GM19099 (cell line): ENCODE measurements around the gene TMEM45B.

ENCODE experiments used
- POLR2A ChIP-seq: IDR thresholded peaks from 3 replicates; pipeline ENCODE4 v1.6.1; 2011; ENCODE audit warnings: low read depth; ENCODE audit not compliant: insufficient read length; ENCODE audit errors: extremely low read depth

Gene TMEM45B

GRCh38 chr11:129853518-129854231 lies 38.0 kb downstream of the TMEM45B start:
- no peak for TF ChIP-seq POLR2A

DNA sequence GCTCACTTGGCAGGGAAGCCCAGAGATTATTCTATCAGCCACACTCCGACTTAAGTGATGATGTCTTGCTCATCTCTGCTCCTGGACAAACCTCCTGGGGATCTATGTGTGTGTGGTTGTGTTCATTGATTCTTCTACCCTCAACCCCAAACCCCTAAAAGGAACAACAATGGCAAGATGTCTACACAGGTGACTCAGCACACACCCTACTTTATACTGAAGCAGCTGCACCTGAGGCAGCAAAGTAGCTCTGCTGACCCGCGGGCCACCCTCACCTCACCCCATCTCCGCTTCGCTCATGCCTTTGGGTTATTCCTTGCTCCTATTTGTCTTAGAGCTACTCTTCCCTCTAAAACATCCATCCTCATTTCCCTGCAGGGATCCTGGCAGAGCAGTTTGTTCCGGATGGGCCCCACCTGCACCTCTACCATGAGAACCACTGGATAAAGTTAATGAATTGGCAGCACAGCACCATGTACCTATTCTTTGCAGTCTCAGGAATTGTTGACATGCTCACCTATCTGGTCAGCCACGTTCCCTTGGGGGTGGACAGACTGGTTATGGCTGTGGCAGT lies 38.7 kb downstream of the TMEM45B start:
- no peak for TF ChIP-seq POLR2A

- no peak for TF ChIP-seq POLR2A
These were observed 39.4 kb downstream of the TMEM45B start for GRCh38 chr11:129855086-129855485.

DNA sequence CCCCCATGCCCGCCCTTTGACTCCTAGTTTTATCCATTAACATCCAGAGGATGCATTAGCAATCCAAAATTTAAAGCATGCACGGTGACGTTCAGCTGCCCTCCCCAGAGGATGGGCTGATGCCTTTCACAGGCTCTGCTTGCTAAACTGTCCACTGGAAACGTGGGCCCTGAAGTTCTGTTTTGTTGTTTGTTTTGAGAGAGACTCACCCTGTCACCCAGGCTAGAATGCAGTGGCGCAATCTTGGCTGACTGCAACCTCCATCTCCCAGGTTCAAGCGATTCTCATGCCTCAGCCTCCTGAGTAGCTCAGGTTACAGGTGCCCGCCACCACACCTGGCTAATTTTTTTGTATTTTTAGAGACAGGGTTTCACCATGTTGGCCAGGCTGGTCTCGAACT lies 40.4 kb downstream of the TMEM45B start:
- no peak for TF ChIP-seq POLR2A

DNA sequence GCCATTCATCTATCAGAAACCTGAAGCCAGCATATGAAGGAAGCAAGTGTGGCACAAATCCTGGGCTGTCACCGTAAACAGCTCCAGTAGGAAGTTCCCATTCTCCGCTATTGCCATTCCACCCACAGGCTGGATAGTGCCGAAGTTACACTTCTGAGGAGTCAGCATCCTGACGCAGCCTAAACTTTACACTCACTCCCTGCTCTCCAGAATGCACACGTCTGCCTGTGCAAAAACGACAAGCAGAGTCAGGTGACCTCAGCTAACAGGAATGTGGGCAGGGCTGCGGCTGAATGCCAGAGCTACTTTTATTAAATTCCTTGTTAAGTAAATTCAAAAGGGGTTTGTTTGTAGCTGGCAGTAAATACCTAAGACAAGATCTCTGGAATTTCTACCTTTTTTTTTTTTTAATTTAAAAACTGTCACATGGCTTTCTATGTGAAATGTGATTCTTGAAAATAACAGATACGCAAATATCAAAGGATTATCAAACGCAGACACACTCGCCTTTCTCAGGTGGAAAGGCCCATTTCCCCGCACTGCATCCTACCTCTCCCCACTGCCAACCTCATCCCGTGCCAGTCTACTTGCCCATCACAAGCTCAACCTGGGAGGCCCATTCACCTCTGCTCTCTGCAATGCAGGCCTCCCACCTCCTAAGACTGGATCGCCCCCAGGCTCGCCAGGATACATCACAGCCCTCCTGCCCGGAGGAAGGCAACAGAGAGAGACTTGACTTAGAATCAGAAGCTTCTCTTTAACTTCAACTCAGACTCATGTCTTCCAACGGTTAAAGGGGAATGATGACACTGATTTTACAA lies 46.3 kb downstream of the TMEM45B start:
- TF ChIP-seq POLR2A, result no peak

DNA sequence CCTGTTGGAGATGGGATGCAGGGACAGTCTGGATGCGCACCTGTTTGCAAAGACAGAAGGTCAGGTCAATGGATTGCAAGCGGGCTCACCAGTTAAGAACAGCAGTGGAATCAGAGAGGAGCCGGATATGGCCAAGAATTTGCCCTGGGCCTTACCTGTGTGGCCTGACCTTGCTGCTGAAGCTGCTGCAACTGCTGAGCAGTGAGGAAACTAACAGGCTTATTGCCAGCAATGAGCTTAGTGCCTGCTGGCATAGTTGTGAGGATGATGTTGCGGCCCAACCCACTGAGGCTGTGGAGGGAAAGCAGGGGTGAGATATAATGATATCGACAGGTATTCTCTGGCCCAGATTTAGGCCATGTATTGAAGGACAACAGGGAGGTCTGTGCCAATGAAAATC lies 49.2 kb downstream of the TMEM45B start:
- no peak for TF ChIP-seq POLR2A

DNA sequence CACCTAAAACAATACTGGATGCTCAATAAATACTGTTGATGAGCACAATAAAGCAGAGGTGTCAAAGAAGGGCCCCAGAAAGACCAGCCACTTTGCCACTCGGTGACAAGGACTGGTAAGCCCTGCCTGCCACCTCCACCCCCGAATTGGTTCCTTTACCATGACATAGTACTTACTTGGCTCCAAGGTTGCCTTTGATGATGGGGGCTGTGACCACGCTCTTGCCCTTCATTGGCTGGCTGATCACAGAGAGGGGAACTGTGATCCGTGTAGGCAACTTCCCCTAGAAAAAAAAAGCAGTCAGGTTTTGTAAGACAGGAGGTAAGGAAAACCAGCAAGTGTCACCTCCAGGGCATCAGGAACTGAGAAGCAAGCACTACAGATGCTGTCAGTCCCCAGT lies 50.1 kb downstream of the TMEM45B start:
- no peak for TF ChIP-seq POLR2A

- no peak for TF ChIP-seq POLR2A
These were observed 50.7 kb downstream of the TMEM45B start for GRCh38 chr11:129866311-129866710.

DNA sequence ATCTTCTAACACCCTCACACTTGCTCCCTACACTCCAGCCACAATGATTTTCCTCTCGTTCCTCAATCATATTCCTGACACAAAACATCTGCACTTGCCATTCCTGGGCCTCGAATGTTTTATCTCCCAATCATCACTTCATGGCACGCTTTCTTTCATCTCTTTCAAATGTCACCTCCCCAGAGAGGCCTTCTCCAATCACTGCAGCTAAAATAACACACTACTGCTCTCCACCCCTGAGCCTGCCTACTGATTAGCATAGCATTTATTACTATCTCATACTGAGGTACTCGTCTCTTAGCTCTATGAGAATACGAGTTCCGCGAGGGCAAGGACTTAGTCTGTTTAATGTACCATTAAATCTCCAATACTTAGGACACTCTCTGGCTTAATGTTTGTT lies 56.3 kb downstream of the TMEM45B start:
- TF ChIP-seq POLR2A, result no peak

DNA sequence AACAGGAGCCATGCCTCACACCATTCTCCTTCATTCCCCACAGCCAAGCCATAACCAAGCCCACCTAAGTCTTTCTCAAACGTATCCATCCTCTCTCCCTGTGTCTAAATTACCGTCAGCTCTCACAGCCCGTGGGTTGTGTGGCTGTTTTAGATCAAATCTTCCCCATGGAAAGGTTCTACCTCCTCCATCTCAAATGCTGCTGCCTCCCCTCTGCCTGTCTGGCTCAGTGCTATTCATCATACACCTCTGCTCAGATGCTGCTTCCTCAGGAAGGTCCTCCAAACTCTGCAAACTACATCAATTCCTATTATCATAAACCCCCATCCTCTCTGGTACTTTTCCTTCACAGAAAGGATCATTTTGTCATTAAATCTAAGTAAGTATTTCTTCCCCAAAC lies 64.7 kb downstream of the TMEM45B start:
- no peak for TF ChIP-seq POLR2A

DNA sequence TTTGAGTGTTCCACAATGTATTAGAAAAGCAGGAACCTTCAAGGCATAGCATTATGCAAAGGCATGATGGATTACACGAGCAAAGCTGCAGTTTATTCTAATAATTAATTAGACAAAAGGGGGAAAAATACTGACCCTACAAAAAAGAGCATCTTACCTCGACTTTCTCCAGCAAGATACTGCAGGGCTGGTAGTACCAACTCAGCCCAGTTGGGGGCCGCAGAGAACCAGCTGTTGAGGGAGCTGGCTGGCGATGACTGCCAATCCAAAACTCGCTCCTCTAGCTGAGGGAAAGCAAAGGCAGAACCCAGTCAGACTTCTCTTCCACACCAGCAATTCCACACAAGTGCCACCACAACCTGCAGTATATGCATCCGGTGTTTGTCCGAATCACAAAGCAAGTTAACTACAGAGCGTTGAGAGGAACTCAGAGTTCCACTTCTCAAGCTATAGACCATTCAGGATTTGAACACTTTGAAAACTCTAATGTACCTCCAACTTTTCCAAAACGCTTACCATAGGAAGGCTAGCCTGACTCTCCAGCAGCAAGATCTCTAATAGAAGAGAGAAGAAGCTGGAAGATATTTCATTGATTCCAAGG lies 66.0 kb downstream of the TMEM45B start:
- no peak for TF ChIP-seq POLR2A

DNA sequence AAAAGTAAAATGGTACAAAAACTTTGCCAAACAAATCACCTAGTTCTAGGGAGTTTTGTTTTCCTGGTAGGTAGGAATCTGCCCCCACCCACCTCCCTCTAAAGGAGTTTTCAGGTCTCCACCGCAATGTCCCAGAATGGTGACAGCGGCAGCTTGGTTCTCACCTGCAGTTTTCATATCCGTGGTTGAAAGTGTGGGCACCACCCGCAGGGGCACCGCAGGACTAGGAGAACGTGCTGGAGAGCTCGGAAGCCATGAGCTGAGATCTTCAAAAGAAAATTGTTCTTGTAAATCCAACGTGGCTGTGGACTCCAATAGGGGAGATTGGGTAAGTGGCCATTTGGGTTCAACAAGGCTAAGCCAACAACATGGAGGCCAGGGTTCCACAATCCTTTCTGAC lies 68.9 kb downstream of the TMEM45B start:
- no peak for TF ChIP-seq POLR2A

- TF ChIP-seq POLR2A, result no peak
These were observed 69.7 kb downstream of the TMEM45B start for GRCh38 chr11:129885381-129885780.

DNA sequence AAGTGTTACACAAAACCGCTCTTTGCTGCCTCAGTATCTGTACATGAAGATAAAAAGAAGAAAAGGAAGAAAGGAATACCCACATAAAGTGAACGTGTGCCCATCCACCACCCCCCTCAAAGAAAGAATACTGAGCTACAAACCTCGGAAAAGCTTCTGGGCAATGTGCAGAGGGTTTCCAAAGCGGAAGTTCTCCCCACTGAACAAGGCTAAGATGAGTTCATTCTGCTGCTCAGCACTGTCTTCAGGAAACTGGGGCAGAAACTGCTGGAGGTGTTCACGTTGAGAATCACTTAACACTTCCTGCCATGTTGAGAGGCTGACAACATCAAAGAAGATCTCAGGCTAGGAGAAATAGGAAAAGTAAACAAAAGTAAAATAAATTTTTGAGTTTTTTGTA lies 72.8 kb downstream of the TMEM45B start:
- TF ChIP-seq POLR2A, result no peak

- TF ChIP-seq POLR2A, result no peak
These were observed 78.9 kb downstream of the TMEM45B start for GRCh38 chr11:129894278-129895125.
